HG03066 (cell line): ENCODE results near the gene HERPUD2.
"Not testable (repeated sequence)": the region's sequence is repeated elsewhere in the genome, so short reads cannot be mapped to it uniquely, and the experiment has no call there.

Experiments used
- ATAC-seq: cut with Tn5 transposase; IDR thresholded peaks from one replicate; pipeline ENCODE4 v1.9.1; 2021; ENCODE audit warnings: low read depth; ENCODE audit not compliant: unreplicated experiment

The HERPUD2 gene

DNA sequence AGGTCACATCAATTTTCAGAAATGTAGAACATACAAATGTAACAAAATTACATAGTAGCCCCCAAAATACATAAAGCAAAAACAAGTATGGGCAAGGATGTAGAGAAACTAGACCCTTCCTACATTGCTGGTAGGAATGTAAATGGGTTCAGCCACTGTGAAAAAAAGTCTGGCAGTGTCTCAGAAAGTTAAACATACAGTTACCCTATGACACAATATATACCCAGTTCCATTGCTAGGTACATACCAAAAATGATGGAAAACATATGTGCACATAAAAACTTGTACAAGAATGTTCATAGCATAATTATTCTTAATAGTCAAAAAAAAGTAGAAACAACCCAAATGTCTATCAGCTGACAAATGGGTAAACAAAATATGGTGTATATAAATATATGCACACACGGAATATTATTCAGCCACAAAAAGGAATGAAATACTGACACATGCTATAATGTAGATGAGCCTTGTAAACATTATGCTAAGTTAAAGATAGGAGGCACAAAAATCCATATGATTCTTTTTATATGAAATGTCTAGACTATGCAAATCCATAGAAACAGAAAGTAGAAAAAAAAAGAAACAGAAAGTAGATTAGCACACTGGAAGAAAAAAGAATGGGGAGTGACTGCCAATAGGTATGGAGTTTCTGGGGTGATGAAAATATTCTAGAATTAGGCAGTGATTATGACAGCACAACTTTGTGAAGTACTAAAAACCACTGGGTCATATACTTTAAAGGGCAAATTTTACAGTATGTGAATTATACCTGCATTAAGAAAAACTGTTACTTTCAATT lies 13.5 kb downstream of the HERPUD2 start:
- peak; percentile 73 for ATAC-seq

- ATAC-seq = no peak
Observed at GRCh38 chr7:35680403-35681013, 14.4 kb downstream of the HERPUD2 start.

- ATAC-seq = no peak
Observed at GRCh38 chr7:35677582-35678356, 17.2 kb downstream of the HERPUD2 start.

GRCh38 chr7:35676211-35676610 lies 18.7 kb downstream of the HERPUD2 start:
- no peak for ATAC-seq

GRCh38 chr7:35670856-35671569 lies 23.9 kb downstream of the HERPUD2 start:
- ATAC-seq = no peak

DNA sequence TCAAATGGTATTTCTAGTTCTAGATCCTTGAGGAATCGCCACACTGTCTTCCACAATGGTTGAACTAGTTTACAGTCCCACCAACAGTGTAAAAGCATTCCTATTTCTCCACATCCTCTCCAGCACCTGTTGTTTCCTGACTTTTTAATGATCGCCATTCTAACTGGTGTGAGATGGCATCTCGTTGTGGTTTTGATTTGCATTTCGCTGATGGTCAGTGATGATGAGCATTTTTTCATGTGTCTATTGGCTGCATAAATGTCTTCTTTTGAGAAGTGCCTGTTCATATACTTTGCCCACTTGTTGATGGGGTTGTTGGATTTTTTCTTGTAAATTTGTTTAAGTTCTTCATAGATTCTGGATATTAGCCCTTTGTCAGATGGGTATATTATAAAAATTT lies 34.5 kb downstream of the HERPUD2 start:
- not testable (repeated sequence) for ATAC-seq

GRCh38 chr7:35658606-35659201 lies 36.2 kb downstream of the HERPUD2 start:
- no peak for ATAC-seq

- no peak for ATAC-seq
Observed at GRCh38 chr7:35657125-35657524, 37.8 kb downstream of the HERPUD2 start.

DNA sequence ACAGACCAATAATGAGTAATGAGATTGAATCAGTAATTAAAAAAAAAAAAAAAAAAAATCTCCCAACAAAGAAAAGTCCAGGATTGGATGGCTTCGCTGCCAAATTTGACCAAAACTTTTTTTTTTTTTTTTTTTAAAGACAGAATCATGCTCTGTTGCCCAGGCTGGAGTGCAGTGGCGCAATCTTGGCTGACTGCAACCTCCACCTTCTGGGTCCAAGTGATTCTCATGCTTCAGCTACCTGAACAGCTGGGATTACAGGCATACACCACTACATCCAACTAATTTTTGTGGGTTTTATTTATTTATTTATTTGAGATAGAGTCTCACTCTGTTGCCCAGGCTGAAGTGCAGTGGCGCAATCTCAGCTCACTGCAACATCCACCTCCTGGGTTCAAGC lies 40.4 kb downstream of the HERPUD2 start:
- ATAC-seq = not testable (repeated sequence)

DNA sequence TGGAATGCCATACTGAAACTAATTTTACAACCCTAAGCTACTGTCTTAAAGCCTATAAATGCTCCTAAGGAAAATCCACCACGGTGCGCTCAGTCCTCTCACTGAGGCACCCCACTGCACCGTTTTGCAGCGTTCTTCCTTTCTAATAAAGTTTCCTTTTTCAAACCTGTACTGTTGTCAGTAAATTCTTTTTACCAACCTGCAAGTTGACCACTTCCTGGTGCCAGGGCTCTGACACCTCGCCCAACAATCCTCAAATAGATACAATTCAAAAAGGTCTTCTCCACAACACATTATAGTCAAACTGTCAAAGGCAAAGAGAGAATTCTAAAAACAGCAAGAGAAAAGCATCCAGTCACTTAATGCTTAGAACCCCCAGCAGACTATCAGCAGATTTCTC lies 42.8 kb downstream of the HERPUD2 start:
- no peak for ATAC-seq

DNA sequence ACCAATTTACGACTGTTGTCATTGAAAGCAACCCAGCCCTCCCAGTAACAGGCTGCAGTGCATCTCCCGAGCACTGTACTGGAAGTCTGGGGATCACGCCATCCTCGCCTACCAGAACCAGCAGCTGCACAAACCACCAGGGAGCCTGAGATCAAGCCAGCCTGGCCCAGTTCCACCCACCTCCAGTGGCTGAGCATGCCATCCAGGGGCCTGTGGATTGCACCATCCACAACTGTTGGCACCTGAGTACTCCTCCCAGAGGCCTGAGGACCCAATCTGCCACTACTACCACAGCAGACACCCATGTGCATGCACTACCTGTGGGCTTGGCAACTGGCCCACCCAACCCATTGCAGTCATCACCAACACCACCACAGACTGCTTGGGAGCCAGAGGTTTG lies 44.2 kb downstream of the HERPUD2 start:
- no peak for ATAC-seq

DNA sequence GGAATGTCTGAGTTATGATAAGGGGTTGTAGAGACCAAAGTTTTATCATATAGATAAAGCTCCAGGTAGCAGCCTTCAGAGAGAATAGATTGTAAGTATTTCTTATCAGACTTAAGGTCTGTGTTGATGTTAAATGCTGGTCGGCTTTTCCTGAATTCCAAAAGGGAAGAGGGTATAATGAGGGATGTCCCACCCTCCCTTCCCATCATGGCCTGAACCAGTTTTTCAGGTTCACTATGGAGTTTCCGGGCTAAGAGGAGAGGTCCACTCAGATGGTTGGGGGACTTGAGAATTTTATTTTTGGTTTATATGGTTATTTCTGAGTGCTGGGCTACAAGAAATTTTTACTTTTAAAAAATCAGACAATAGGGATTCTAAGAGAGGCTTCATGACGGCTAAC lies 45.2 kb downstream of the HERPUD2 start:
- ATAC-seq = no peak

GRCh38 chr7:35648367-35648766 lies 46.6 kb downstream of the HERPUD2 start:
- ATAC-seq = no peak

DNA sequence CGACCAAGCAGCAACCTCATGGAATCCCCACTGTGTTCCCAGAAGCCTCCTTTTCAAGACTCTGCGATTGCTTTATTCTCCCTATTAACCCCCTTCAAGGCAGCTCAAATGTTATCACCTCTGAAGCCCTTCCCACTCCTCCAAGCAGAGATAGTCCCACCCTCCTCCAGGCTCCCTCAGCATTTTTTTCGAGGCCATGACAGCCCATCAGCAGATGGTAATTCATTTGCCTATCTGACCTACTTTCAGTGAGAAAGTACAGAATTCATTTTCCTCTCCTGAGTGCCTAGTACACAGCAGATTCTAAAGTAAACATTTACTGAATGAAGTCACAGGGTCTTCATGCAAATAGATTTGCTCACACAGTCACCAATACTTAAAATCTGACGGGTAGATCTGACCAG lies 47.8 kb downstream of the HERPUD2 start:
- ATAC-seq = no peak

- ATAC-seq = no peak
Observed at GRCh38 chr7:35646289-35647023, 48.5 kb downstream of the HERPUD2 start.

DNA sequence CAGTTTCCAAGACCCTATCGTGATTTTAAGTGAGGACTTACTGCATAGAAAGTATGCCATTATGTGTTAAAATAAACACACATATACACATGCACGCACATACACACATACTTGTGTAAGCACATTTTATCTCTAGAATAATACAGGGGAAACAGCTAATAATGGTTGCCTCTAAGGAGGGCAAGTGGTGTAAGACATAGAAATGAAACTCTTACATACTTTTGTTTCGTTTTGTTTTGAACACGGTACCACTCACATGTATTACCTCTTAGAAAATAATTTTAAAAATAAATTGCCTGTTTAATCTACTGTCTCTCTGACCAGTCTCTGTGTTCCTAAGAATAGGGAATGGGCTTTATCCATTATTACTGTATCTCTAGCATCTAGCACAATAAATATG lies 49.2 kb downstream of the HERPUD2 start:
- ATAC-seq = no peak

- ATAC-seq = no peak
Observed at GRCh38 chr7:35630024-35630972, 64.6 kb downstream of the HERPUD2 start.

GRCh38 chr7:35624299-35625186 lies 70.4 kb downstream of the HERPUD2 start:
- ATAC-seq = no peak
